IMR-90 (cell line): Measurements from ENCODE around the gene LRIT1. TPM values are rescaled to one million over a fixed set of nuclear protein-coding genes. Genes with fewer than 3 reads are reported as not detected.

Source experiments
- ATAC-seq: fragments of 200-7000 bp; cut with Tn5 transposase; 2 replicates; pipeline ENCODE4 v1.9.1; 2020; ENCODE audit warnings: low read depth, mild to moderate bottlenecking, moderate library complexity
- BruUV-seq: library from RNA; stranded (reverse); fragments of 400-500 nt; replicated peaks from 2 replicates; lab custom pipeline; 2021; lab: Mats Ljungman, UMichigan
- CTCF ChIA-PET: fragments of 300-600 bp; formaldehyde crosslinking; extraction: SDS; loops from one replicate; lab custom pipeline; 2021; ENCODE audit warnings: antibody characterized with exemption; lab: Yijun Ruan, JAX
- POLR2A ChIA-PET: fragments of 300-600 bp; sonication (Branson Sonifier 250); formaldehyde crosslinking; loops from one replicate; lab custom pipeline; 2022; ENCODE audit warnings: antibody characterized with exemption; ENCODE audit not compliant: unreplicated experiment; lab: Charles Lee
- DNase-seq: peaks from one replicate; pipeline ENCODE4 v3.0.0; 2013
- H2AFZ ChIP-seq: replicated peaks from 2 replicates; pipeline ENCODE3; 2013; ENCODE audit warnings: low read length, mild to moderate bottlenecking; ENCODE audit not compliant: poor library complexity
- H2AK5ac ChIP-seq: 2 replicates; pipeline ENCODE4 v1.6.1; 2013; ENCODE audit warnings: low read depth, low read length, inconsistent platforms
- H2AK9ac ChIP-seq: replicated peaks from 2 replicates; pipeline ENCODE3; 2013; ENCODE audit warnings: mild to moderate bottlenecking, low read depth, low read length, moderate library complexity; ENCODE audit not compliant: poor library complexity
- H2BK120ac ChIP-seq: 2 replicates; pipeline ENCODE4 v1.6.1; 2013; ENCODE audit warnings: low read depth, low read length, inconsistent platforms
- H2BK15ac ChIP-seq: 3 replicates; pipeline ENCODE4 v1.6.1; 2013; ENCODE audit warnings: low read depth, low read length, inconsistent platforms
- H2BK20ac ChIP-seq: 2 replicates; pipeline ENCODE4 v1.6.1; 2013; ENCODE audit warnings: low read depth, mild to moderate bottlenecking, inconsistent platforms, low read length, moderate library complexity
- H2BK5ac ChIP-seq: 2 replicates; pipeline ENCODE4 v1.6.1; 2013; ENCODE audit warnings: mild to moderate bottlenecking, low read depth, low read length, inconsistent platforms; ENCODE audit not compliant: poor library complexity, severe bottlenecking
- H3K14ac ChIP-seq: replicated peaks from 2 replicates; pipeline ENCODE4 v1.6.1; 2013; ENCODE audit warnings: low read depth, low read length, inconsistent platforms
- H3K18ac ChIP-seq: 2 replicates; pipeline ENCODE4 v1.6.1; 2013; ENCODE audit warnings: low read depth, low read length, control low read depth
- H3K23ac ChIP-seq: 2 replicates; pipeline ENCODE4 v1.6.1; 2013; ENCODE audit warnings: low read depth, low read length, inconsistent platforms
- H3K27ac ChIP-seq: 2 replicates; pipeline ENCODE4 v1.5.1; 2013; ENCODE audit warnings: mild to moderate bottlenecking, control low read depth, low read length; ENCODE audit not compliant: insufficient read depth
- H3K27me3 ChIP-seq: 2 replicates; pipeline ENCODE4 v1.6.1; 2013; ENCODE audit warnings: low read length; ENCODE audit not compliant: control insufficient read depth, insufficient read depth
- H3K36me3 ChIP-seq: 2 replicates; pipeline ENCODE4 v1.6.1; 2013; ENCODE audit warnings: low read length, mixed read lengths; ENCODE audit not compliant: control insufficient read depth, insufficient read depth
- H3K4ac ChIP-seq: 2 replicates; pipeline ENCODE4 v1.6.1; 2013; ENCODE audit warnings: low read depth, low read length, inconsistent platforms
- H3K4me1 ChIP-seq: 2 replicates; pipeline ENCODE4 v1.6.1; 2013; ENCODE audit warnings: low read length, mixed read lengths; ENCODE audit not compliant: control insufficient read depth, insufficient read depth
- H3K4me2 ChIP-seq: 2 replicates; pipeline ENCODE4 v1.6.1; 2013; ENCODE audit warnings: low read depth, mild to moderate bottlenecking, control low read depth, low read length, moderate library complexity
- H3K4me3 ChIP-seq: 2 replicates; pipeline ENCODE4 v1.5.1; 2013; ENCODE audit warnings: low read depth, mild to moderate bottlenecking, control low read depth, low read length, moderate library complexity; ENCODE audit not compliant: insufficient read depth
- H3K56ac ChIP-seq: 2 replicates; pipeline ENCODE4 v1.6.1; 2013; ENCODE audit warnings: low read length, inconsistent platforms; ENCODE audit not compliant: insufficient read depth; ENCODE audit errors: extremely low read depth
- H3K79me1 ChIP-seq, 2 experiments: 2 replicates each; pipeline ENCODE4 v1.6.1; 2013; ENCODE audit warnings: low read length in 2 of 2, inconsistent platforms in 1 of 2, low read depth in 1 of 2
- H3K9ac ChIP-seq: 2 replicates; pipeline ENCODE4 v1.6.1; 2013; ENCODE audit warnings: low read depth, low read length, control low read depth
- H3K9me1 ChIP-seq: 2 replicates; pipeline ENCODE4 v1.6.1; 2013; ENCODE audit warnings: low read length, inconsistent platforms; ENCODE audit not compliant: insufficient read depth
- H3K9me3 ChIP-seq: 2 replicates; pipeline ENCODE4 v1.6.1; 2013; ENCODE audit warnings: low read length; ENCODE audit not compliant: control insufficient read depth, insufficient read depth
- H4K20me1 ChIP-seq: 2 replicates; pipeline ENCODE4 v1.6.1; 2013; ENCODE audit warnings: low read length, inconsistent platforms; ENCODE audit not compliant: insufficient read depth
- H4K5ac ChIP-seq: 2 replicates; pipeline ENCODE4 v1.6.1; 2013; ENCODE audit warnings: mild to moderate bottlenecking, low read depth, low read length, control low read depth
- H4K8ac ChIP-seq, 2 experiments: 2 replicates each; pipeline ENCODE4 v1.6.1; 2013; ENCODE audit warnings: low read depth in 2 of 2, low read length in 2 of 2, control low read depth in 1 of 2, inconsistent platforms in 1 of 2
- H4K91ac ChIP-seq: 2 replicates; pipeline ENCODE4 v1.6.1; 2013; ENCODE audit warnings: low read depth, low read length, inconsistent platforms; ENCODE audit not compliant: insufficient read depth
- MAFK ChIP-seq: IDR thresholded peaks from 2 replicates; pipeline ENCODE4 v1.6.1; 2012; ENCODE audit warnings: low read depth, low read length, improper control_type of control experiment
- MAZ ChIP-seq: IDR thresholded peaks from 2 replicates; pipeline ENCODE4 v1.6.1; 2012; ENCODE audit warnings: low read depth, mild to moderate bottlenecking, low read length, improper control_type of control experiment, moderate library complexity, borderline replicate concordance
- NFE2L2 ChIP-seq: fragments of 150-350 bp; IDR thresholded peaks from 2 replicates; pipeline ENCODE4 v1.6.1; 2016; ENCODE audit warnings: low read depth, mild to moderate bottlenecking, low read length
- RAD21 ChIP-seq: IDR thresholded peaks from 2 replicates; pipeline ENCODE4 v1.6.1; 2012; ENCODE audit warnings: low read length, improper control_type of control experiment
- SMC3 ChIP-seq: fragments of 150-350 bp; IDR thresholded peaks from 2 replicates; pipeline ENCODE4 v1.6.1; 2016; ENCODE audit warnings: low read depth, mild to moderate bottlenecking, antibody characterized with exemption, low read length, moderate library complexity
- WGBS, 2 experiments: methylation state at CpG; one replicate each; pipeline versions ENCODE4 v1.1.5 to v1.1.7; 2013; ENCODE audit warnings: missing lambda C conversion rate in 2 of 2; ENCODE audit not compliant: insufficient read length in 1 of 2; ENCODE audit errors: extremely low coverage in 2 of 2; 5-methylcytosine and 5-hydroxymethylcytosine counted together
- dilution Hi-C: fragments of 300-500 bp; cut with HindIII; formaldehyde crosslinking; loops from one replicate; pipeline ENCODE4 v1.14.3; 2018; ENCODE audit warnings: low sequenced_read_pairs; ENCODE audit not compliant: unreplicated experiment
- in situ Hi-C: fragments of 300-500 bp; cut with MboI; formaldehyde crosslinking; loops from 3 replicates; pipeline ENCODE4 v1.14.3; 2019; ENCODE audit warnings: low sequenced_read_pairs, inconsistent platforms, mixed read lengths
- intact Hi-C: fragments of 100-400 bp; cut with micrococcal nuclease; formaldehyde crosslinking; loops from 2 replicates; pipeline ENCODE4 v1.10.0; 2022
- polyA plus RNA-seq, 3 experiments: library from polyadenylated mRNA; depleted of rRNA; stranded (reverse); fragments of >200 nt; gene quantifications; 2 replicates each; pipeline ENCODE4 v1.2.3, GENCODE V29; 2012; ENCODE audit warnings: low replicate concordance in 1 of 3
- total RNA-seq: library from RNA; depleted of rRNA; stranded (reverse); fragments of >200 nt; gene quantifications from 2 replicates; pipeline ENCODE4 v1.2.3, GENCODE V29; 2012
- TF ChIP-seq, protein P1 (sequence below): conservative IDR thresholded peaks from 2 replicates; pipeline ENCODE4 v1.5.1; 2012; ENCODE audit warnings: mild to moderate bottlenecking, low read depth, low read length, improper control_type of control experiment
- TF ChIP-seq, protein P2 (sequence below): fragments of 150-350 bp; IDR thresholded peaks from 2 replicates; pipeline ENCODE4 v1.6.1; 2017; ENCODE audit warnings: mild to moderate bottlenecking, antibody characterized with exemption, low read length, low read depth

The LRIT1 gene
- total and polyA plus RNA-seq, 2 of the 4 experiments (the other 2 are of a cell fraction) = not detected

DNA sequence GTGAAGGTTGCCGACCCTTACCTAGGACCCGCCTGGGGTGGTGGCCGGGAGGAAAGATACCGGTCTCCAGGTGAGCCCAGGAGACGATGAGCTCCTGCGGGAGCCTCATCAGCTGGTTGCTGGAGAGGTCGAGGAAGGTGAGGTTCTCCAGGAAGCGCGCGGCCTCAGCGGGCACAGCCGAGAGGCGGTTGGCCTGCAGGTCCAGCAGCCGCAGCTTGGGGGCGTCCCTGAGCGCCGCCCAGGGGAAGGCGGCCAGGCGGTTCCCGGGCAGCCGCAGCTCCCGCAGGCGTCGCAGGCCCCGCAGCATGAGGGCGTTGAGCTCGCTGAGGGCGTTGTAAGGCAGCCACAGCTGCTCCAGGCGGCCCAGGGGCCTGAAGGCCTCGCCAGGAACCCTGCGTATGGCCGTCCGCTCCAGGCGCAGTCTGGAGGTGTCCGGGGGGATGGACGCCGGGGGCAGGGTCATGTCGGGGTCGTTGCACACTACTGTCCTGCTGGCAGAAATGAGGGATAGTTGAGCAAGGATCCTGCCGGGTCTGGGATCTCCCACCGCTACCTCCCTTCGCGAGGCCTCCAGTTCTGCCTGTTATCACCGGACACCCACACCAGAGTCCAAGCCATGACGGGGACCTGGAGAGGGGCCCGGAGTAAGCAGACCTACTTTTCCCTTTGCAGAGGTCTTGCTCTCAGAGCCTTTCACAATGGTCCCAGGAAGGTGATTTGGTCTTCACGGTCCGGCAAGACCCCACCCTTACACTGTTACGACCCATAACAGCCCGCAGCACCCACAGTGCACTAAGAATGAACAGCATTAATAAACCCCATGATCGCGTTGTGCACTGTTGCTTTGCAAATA, 3.9 kb downstream of the LRIT1 start:
- Histone ChIP-seq H4K8ac (no peak overlapping the region), H3K56ac (no peak overlapping the region), H3K27me3 (peaks cover 11% of the 10 kb centered on the region), H3K14ac (no peak overlapping the region), H4K91ac (no peak overlapping the region), H2AK9ac (no peak overlapping the region), H2BK20ac (no peak overlapping the region), H3K9me3 (no peaks in the 10 kb centered on the region), H3K23ac (no peak overlapping the region), H2BK120ac (no peak overlapping the region), H2AFZ (no peak overlapping the region), H3K36me3 (no peaks in the 10 kb centered on the region), H3K9ac (no peak overlapping the region), H2AK5ac (no peak overlapping the region), H3K4me1 (no peaks in the 10 kb centered on the region), H2BK15ac (no peak overlapping the region), H3K4me2 (no peak overlapping the region), H3K9me1 (no peaks in the 10 kb centered on the region), H3K27ac (no peak overlapping the region), H2BK5ac (no peak overlapping the region), H4K20me1 (no peaks in the 10 kb centered on the region; the same call in 1 of the 2 replicates), H3K18ac (no peak overlapping the region), H4K5ac (no peak overlapping the region), H3K4me3 (no peak overlapping the region), H3K79me1 (no peaks in the 10 kb centered on the region), H3K4ac (no peak overlapping the region)
- dilution Hi-C loops (no loop called here), intact Hi-C loops (no loop called here), in situ Hi-C loops (no loop called here)
- ChIA-PET CTCF (interaction anchor here (0.7 to 1.2 kb wide), 3 partner anchors 13 to 20 kb away, joined by 3 read pairs; no protein-coding TSS in a partner anchor), POLR2A (no interaction called here)
- WGBS, 2 experiments = 66% methylated on average over 12 of the region's 52 CpGs; no CpG with 5 or more reads in 1 of the 2 experiments
- no TSS peak for BruUV-seq
- TF ChIP-seq MAZ (no peak), MAFK (no peak), SMC3 (no peak), NFE2L2 (no peak), RAD21 (no peak)
- TF ChIP-seq, protein P1, sequence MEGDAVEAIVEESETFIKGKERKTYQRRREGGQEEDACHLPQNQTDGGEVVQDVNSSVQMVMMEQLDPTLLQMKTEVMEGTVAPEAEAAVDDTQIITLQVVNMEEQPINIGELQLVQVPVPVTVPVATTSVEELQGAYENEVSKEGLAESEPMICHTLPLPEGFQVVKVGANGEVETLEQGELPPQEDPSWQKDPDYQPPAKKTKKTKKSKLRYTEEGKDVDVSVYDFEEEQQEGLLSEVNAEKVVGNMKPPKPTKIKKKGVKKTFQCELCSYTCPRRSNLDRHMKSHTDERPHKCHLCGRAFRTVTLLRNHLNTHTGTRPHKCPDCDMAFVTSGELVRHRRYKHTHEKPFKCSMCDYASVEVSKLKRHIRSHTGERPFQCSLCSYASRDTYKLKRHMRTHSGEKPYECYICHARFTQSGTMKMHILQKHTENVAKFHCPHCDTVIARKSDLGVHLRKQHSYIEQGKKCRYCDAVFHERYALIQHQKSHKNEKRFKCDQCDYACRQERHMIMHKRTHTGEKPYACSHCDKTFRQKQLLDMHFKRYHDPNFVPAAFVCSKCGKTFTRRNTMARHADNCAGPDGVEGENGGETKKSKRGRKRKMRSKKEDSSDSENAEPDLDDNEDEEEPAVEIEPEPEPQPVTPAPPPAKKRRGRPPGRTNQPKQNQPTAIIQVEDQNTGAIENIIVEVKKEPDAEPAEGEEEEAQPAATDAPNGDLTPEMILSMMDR = 0 out of 2 replicates have a peak, but pooled peaks have one; percentile 4
- TF ChIP-seq, protein P2, sequence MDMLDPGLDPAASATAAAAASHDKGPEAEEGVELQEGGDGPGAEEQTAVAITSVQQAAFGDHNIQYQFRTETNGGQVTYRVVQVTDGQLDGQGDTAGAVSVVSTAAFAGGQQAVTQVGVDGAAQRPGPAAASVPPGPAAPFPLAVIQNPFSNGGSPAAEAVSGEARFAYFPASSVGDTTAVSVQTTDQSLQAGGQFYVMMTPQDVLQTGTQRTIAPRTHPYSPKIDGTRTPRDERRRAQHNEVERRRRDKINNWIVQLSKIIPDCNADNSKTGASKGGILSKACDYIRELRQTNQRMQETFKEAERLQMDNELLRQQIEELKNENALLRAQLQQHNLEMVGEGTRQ = no peak
- DNase-seq (no peak), ATAC-seq (no peak)
